HG02938 (cell line): Measurements from ENCODE around the gene FSD1.
"Not testable (repeated sequence)": the region's sequence is repeated elsewhere in the genome, so short reads cannot be mapped to it uniquely, and the experiment has no call there.

ENCODE experiments used
- ATAC-seq: cut with Tn5 transposase; IDR thresholded peaks from one replicate; pipeline ENCODE4 v1.9.1; 2021; ENCODE audit warnings: mild to moderate bottlenecking, moderate library complexity; ENCODE audit not compliant: unreplicated experiment

FSD1 gene

DNA sequence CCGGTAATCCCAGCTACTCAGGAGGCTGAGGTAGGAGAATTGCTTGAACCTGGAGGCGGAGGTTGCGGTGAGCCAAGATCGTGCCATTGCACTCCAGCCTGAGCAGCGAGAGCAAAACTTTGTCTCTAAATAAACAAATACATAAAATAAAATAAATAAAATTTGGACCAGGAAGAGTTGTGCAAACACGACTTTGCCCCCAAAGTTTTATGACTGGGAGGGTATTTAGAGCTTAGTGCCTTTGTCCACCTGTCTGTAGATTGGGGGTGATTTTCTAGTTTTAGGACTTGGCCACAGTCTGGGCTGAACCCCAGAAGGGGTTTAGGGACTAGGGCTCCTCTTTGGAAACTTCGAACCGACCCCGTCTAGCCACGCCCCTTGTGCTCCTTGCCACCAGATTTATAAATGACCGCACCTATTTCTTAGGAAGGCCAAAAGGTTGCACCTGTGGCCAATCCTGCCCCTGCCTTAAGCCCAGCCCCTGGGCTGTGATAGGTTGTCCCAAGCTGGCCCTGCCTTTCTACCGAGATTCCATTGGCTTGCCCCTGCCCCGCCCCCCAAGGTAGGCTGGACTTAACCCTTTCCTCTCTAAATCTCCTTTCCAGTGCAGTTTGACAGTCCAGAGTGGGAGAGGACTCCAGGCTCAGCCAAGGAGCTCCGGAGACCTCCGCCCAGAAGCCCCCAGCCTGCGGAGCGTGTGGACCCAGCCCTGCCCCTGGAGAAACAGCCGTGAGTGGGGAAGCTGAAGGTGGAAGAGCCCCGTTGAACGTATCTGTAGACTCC is 20.0 kb upstream of the FSD1 start:
- no peak for ATAC-seq

GRCh38 chr19:4284974-4285373 is 19.4 kb upstream of the FSD1 start:
- ATAC-seq = no peak

- not testable (repeated sequence) for ATAC-seq
Measured at GRCh38 chr19:4286141-4286540, 18.3 kb upstream of the FSD1 start.

DNA sequence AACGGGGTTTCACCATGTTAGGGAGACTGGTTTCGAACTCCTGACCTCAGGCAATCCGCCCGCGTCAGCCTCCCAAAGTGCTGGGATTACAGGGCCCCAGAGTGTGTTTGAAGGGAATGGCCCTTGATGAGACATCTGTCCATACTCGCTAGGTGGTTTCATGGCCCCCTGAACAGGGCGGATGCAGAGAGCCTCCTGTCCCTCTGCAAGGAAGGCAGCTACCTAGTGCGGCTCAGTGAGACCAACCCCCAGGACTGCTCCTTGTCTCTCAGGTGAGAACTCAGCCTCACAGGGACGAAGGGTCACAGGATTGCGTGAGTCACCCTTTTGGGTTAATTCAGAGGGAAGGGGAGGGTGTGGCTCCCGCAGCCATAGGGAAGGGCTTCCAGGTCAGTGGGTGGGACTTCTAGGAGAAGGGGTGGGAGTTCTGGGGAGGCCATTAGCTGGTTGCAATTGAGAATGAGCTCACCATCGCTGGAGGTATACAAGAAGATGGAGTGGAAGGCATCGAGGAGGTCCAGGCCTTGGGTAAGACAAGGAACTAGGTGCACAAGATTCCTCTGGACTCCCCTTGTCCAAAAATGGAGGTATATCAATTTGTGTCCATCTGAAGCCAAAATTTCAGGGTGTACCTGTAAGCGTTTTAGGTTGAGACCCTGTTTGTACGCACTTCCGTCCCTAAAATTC is 16.2 kb upstream of the FSD1 start:
- no peak for ATAC-seq

DNA sequence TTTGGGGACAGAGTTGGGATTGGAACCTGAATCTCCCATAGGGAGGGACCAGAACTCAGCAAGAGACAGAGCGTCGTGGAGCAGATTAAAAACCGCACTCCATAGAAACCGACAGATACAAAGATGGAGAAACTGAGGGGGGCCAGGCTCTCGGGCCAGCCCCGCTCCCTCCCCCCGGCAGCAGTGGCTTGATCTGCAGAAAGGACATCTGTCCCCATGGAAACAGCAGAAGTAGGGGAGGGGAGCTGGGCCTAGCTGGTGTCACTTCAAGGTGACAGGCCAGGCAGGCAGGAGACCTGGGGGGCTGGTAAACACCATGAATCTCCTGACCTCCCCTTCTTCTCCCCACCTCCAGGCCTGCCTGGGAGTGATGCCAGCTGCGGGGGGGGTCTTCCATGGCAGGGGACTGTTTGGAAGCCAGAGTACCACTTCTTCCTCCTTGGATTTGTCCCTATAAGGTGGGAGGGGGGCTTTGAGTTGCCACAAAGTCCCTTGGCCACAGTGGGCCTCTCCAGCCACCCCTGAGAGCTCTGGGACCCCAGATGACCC is 13.1 kb upstream of the FSD1 start:
- ATAC-seq = no peak

GRCh38 chr19:4292515-4292914 is 11.9 kb upstream of the FSD1 start:
- no peak for ATAC-seq

GRCh38 chr19:4294389-4294788 is 10.0 kb upstream of the FSD1 start:
- no peak for ATAC-seq

DNA sequence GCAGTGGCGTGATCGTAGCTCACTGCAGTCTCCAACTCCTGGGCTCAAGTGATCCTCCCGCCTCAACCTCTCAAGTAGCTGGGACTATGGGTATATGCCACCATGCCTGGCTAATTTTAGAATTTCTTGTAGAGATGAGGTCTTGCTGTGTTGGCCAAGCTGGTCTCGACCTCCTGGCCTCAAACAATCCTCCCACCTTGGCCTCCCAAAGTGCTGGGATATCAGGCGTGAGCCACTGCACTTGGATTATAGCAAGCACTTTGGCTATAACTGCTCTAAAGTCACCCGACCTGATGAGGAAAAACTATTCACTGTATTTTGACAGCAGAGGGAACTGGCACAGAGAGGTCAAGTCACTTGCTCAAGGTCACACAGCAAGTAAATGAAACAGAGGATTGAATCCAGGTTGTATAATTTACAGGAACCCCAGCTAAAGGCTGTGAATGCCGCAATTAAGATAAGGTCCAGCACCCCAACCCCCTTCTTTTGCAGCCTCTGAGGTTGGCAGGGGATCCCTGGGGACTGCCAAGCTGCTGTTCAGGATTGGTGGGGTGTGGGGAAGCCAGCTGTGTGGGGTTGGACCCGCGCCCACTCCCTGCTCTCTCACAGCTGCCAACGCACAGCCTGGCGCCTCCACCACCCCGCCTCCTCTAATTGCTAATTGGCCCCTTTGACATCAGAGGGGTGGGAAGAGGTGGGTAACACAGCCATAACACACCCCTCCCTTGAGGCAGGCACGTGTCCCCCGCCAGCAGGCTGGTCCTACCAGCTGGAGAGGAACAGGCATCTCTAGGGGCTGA is 8.2 kb upstream of the FSD1 start:
- ATAC-seq = no peak

DNA sequence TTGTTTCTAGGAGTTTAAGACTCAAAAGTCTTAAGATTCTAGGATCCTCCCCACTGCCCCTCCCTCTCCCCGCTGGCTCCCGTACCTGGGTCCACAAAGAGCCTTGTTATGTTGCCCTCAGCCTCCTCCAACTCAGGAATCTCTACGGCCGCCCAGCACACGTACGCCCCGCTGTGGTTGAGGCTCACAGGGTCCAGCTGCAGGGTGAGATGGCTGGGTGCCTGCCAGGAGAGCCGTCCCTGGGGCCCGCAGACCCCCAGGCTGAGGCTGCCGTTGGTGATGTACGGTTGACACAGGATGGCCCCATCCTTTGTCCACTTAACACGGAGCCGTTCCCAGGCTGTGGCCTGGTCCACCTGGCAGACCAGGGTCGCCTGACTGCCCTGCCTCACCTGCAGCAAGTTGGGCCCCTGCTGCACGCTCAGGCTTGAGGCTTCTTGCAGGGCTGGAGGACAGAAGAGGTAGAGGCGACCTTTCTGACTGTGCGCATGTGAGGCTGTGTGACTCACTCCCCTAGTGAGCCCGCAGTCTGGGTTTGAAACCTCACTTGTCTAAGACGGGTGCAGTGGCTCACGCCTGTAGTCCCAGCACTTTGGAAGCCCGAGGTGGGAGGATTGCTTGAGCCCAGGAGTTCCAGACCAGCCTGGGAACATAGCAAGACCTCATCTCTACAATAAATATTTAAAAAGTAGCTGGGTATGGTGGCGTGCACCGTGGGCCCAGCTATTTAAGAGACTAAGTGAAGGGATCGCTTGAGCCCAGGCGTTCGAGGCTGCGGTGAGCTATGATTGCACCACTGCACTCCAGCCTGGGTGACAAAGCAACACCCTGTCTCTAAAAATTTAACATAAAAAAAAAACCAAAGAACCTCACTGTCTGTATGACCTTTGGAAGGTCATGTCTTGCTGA is 6.2 kb upstream of the FSD1 start:
- no peak for ATAC-seq

- ATAC-seq = no peak
Measured at GRCh38 chr19:4298810-4299550, 5.4 kb upstream of the FSD1 start.

DNA sequence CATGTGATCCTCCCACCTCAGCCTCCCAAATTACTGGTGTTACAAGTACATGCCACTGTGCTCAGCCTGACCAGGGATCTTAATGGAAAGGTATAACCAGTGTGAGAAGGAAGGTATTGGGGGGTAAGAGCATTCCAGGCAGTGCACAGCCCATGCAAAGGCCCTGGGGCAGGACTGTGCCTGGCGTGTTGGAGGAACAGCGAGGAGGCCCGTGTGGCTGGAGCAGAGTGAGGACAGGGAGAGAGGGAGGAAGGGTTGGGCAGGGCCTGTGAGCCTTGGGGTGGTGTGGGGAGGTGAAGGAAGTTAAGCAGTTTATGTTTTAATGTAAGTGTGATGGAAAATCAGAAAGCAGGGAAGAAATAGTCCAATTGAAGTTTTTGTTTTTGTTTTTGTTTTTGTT is 3.8 kb upstream of the FSD1 start:
- no peak for ATAC-seq

DNA sequence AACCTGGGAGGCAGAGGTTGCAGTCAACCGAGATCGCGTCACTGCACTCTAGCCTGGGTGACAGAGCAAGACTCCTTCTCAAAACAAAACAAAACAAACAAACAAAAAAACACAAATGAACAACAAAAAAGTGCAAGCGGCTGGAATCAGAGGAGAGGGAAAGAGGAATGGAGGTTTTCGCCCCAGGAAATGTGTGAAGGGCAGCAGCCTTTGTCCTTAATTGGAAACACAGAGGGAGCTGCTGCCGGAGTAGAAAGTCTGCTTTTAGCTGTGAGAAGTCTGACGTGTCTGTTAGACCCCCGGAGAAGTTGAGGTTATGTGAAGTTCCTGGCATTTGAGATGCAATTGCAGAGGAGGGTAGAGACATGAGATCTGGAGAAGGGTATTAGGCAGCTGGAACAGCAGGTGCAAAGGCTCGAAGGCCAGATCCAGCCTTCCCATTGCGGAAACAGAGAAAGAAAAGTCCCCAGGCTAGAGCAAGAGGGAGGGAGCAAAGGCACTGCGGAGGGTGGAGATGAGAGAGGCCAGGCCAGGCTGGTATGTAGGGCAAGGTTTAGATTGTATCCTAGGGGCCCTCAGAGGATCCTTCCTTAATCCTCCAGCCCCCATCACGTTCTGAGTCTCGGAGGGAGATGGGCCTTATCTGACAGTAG is 2.7 kb upstream of the FSD1 start:
- ATAC-seq = no peak

- ATAC-seq = no peak
Measured at GRCh38 chr19:4302243-4302640, 2.2 kb upstream of the FSD1 start, which contains the start of gene TMIGD2. Gene TMIGD2, minus strand, starts transcription at chr19:4302389. Its CDS starts 4 bp downstream, at chr19:4302385.

DNA sequence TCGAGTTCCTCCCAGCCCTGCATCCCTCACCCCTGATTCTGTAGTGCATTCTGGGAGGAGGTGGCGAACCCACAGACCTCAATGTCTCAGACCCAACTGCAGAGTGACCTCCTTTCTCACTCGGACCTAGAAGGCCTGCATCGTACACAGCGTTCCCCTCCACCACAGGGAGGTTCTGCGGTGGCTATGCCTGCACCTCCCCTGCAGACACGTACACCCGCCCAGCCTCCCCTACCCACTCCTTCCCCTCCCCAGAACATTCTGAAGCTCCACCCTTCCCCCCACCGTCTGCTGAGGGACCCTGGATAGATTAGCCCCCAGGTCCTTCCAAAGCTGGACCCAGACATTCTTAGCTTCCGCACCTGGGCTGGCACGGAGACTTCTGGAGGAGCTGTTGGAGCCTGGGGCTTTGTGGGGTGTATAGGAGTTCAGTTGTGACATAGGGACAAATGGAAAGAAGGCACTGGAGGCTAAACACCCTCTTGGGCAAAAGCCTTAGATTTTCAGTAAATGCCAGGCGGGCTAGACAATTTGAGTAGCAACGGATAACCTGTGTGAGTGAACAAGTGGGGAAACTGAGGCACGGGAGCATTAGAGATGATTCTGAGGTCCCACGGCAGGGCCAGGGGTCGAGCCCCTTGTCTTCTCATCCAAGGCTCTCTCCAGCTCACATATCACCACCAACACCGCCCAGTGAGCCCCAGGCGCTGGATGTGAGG is 420 bp upstream of the FSD1 start:
- ATAC-seq = no peak

DNA sequence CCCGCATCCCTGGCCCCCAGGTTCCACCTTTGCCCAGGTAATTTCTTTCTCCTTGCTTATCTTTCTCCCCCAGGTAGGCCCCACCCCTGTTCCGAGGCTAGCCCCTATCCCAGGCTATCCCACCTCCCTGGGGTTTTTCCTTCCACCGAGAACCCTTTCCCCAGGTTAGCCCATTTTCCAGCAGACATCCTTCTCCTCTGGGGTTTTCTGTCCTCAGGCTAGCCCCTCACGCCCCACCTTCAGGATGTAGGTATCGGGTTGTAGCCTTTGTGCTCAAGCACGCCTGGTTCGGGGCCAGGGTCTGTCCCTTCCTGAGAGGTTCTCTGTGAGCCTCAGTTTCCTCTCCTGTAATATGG is 837 bp downstream of the FSD1 start:
- ATAC-seq = no peak

- no peak for ATAC-seq
Measured at GRCh38 chr19:4305659-4306058, 1.3 kb downstream of the FSD1 start.

- ATAC-seq = no peak
Measured at GRCh38 chr19:4310247-4311121, 6.1 kb downstream of the FSD1 start.
